ENCODE results near the gene MRPL37. TPM values are rescaled to one million over a fixed set of nuclear protein-coding genes. Genes with fewer than 3 reads are reported as not detected.
A peak's percentile ranks its signal among the peaks of the same experiment; 100 is the strongest.

MRPL37 gene
- total RNA-seq, 2 donors from 2014 or later = 34.9 to 41.8 TPM

DNA sequence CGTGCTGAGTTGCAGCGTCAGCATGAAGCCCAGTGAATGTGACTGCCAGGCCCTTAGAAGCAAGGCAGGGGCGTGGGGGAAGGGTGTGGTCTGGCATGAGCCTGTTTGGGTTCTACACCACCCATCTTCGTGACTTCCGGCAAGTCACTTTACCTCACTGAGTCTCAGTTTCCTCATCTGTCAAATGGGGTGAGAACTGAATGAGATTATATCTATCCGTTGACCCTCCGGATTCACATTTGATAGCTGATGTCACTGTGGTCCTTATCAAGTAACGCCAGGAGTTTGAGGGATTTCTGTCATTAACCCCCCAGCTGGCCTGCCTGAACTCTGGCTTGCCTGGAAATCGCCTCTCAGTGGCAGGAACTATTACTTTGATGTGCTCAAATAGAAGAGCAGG, 15.6 kb downstream of the MRPL37 start:
- intact Hi-C loops (cut with DNase I) = no loop called here
- no peak for ATAC-seq
- H3K4me3 ChIP-seq = no peak overlapping the region
- TF ChIP-seq POLR2A (IDR thresholded peaks at IDR 0.05) = no peak
- TF ChIP-seq, protein P1, sequence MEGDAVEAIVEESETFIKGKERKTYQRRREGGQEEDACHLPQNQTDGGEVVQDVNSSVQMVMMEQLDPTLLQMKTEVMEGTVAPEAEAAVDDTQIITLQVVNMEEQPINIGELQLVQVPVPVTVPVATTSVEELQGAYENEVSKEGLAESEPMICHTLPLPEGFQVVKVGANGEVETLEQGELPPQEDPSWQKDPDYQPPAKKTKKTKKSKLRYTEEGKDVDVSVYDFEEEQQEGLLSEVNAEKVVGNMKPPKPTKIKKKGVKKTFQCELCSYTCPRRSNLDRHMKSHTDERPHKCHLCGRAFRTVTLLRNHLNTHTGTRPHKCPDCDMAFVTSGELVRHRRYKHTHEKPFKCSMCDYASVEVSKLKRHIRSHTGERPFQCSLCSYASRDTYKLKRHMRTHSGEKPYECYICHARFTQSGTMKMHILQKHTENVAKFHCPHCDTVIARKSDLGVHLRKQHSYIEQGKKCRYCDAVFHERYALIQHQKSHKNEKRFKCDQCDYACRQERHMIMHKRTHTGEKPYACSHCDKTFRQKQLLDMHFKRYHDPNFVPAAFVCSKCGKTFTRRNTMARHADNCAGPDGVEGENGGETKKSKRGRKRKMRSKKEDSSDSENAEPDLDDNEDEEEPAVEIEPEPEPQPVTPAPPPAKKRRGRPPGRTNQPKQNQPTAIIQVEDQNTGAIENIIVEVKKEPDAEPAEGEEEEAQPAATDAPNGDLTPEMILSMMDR (IDR thresholded peaks at IDR 0.05) = no peak
- H3K27me3 ChIP-seq = no peaks in the 10 kb centered on the region
- no peaks in the 10 kb centered on the region for H3K9me3 ChIP-seq
- peaks cover 9 to 48% of the 10 kb centered on the region in 2 donors for H3K36me3 ChIP-seq (replicated peaks in 1 of 2; ENCODE audit: insufficient read depth in 1 of 2, low read depth in 2 of 2)
- H3K27ac ChIP-seq = no peak overlapping the region
- peaks cover 19% of the 10 kb centered on the region for H3K4me1 ChIP-seq
- DNase-seq = no peak
- 88 to 92% methylated on average over 9 of the region's 9 CpGs for WGBS, 2 donors

DNA sequence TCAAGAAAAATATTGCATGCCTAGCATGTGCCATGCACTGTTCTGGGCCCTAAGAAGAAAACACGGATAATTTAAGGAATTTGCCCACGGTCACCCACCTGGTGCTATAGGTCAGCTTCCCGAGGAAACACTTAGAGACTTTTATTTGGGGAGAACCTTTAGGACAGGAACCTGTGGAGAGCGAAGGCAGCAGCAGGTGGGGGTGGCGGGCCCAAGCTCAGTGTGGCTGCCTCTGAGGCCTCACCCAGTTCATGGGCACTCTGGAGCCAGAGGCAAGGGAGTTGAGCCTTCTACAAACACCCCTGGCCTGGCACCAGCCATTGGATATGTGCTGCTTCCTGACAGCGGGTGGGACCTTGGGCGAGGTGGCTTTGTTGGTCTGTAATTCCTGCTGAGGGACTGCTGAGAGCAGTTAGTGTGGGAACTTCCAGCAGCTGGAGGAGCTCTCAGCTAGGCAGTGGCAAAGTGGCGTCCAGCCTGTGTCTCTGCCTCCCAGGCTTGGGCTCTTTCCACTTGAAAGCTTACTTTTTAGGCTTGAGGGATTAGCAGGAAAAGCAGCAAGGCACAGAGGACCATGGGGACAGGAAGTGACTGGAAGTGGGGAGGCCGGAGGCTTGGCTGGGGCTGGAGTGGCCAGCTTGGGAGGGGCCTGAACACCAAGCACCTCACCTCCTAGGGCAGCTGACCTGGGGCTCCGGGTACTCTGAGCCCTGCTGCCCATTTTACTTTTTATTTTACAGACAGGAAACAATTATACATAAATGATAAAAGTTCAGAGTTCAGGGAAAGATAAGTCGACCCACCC, 19.1 kb downstream of the MRPL37 start:
- Histone ChIP-seq H3K4me3 (no peak overlapping the region), H3K27ac (peak overlapping the region; percentile 43 to 59 (median 50)), H3K36me3 (replicated peaks in 1 of 2; ENCODE audit: insufficient read depth in 1 of 2, low read depth in 2 of 2) (peaks cover 0 to 22% of the 10 kb centered on the region in 2 donors), H3K4me1 (peaks cover 20% of the 10 kb centered on the region), H3K9me3 (no peaks in the 10 kb centered on the region), H3K27me3 (no peaks in the 10 kb centered on the region)
- no peak for ATAC-seq
- peak in 3 of 4 donors; percentile 31 to 77 (median 59) for DNase-seq
- intact Hi-C loops (cut with DNase I) = no loop called here
- WGBS, 2 donors = 62% methylated on average over 9 to 11 of the region's 11 CpGs
- TF ChIP-seq, protein P1 (IDR thresholded peaks at IDR 0.05) = no peak
- TF ChIP-seq POLR2A (IDR thresholded peaks at IDR 0.05) = no peak

DNA sequence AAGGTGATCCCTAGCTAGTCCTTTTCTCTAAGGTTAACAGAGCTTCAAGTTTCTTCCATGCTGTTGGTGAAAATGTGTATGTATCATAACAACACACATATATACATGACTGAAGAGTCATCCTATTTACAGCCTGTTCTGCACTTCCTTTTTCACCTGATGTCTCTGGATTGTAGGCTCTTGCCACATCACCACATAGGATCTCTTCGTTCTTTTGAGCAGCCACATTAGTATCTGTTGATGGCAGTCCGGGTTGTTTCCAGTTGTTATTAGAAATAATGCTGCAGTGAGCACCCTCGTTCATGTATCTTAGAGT, 19.7 kb downstream of the MRPL37 start:
- 55 to 56% methylated on average over 3 of the region's 3 CpGs for WGBS, 2 donors
- Histone ChIP-seq H3K27me3 (no peaks in the 10 kb centered on the region), H3K36me3 (replicated peaks in 1 of 2; ENCODE audit: insufficient read depth in 1 of 2, low read depth in 2 of 2) (peaks cover 0 to 20% of the 10 kb centered on the region in 2 donors), H3K9me3 (no peaks in the 10 kb centered on the region), H3K27ac (peak overlapping the region in 3 of 4 donors; percentile 43 to 51 (median 48)), H3K4me3 (no peak overlapping the region), H3K4me1 (peaks cover 20% of the 10 kb centered on the region)
- DNase-seq (no peak), ATAC-seq (no peak)
- intact Hi-C loops (cut with DNase I) = no loop called here
- TF ChIP-seq, protein P1 (IDR thresholded peaks at IDR 0.05) = no peak
- TF ChIP-seq POLR2A (IDR thresholded peaks at IDR 0.05) = no peak

DNA sequence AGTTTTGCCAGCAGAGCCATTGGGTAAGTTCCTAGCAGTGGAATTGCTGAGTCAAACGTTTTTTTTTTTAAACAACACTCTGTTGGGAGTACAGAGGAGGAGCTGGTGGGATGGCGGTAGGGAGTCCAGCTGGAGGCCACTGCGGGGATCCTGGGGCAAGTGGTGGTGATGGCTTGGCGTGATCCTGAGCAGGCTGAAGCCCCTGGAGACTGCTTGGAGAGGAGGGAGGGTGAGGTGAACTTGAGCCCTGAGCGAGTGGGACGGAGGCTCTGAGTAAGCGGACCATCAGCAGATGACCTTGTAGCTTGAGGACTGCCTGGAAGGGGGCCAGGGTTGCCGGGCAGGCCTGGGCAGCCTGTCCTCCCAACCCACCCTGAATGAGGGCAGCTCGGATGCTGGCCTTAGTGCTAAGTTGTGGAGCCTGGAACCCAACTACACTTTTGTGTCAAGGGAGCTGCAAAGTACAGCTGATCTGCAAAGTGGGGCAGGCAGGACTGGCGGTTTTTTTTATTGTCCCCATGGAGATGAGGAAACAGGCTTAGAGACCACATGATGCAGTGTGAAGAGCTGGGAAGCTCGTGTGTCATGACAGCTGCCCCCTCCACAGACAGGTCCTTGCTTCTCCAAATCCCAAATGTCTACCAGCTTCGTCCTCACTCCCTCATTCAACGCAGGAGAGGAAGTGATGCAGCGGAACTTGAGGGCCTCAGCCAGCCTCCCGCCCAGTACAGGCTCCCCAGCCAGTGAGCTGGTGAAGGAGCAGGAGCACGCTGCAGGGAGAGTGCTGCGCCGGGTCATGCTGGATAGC, 20.2 kb downstream of the MRPL37 start:
- 37 to 66% methylated on average over 16 to 18 of the region's 18 CpGs for WGBS, 2 donors
- no peaks in the 10 kb centered on the region for H3K9me3 ChIP-seq
- intact Hi-C loops (cut with DNase I) = no loop called here
- peaks cover 0 to 20% of the 10 kb centered on the region in 2 donors for H3K36me3 ChIP-seq (replicated peaks in 1 of 2; ENCODE audit: insufficient read depth in 1 of 2, low read depth in 2 of 2)
- peak; percentile 60 to 85 (median 78) for DNase-seq
- ATAC-seq = peak; percentile 58
- H3K27ac ChIP-seq = peak overlapping the region; percentile 39 to 51 (median 46)
- no peak overlapping the region for H3K4me3 ChIP-seq
- no peak for TF ChIP-seq POLR2A (IDR thresholded peaks at IDR 0.05)
- TF ChIP-seq, protein P1 (IDR thresholded peaks at IDR 0.05) = no peak
- H3K27me3 ChIP-seq = no peaks in the 10 kb centered on the region
- H3K4me1 ChIP-seq = peaks cover 20% of the 10 kb centered on the region
